Measurements from ENCODE around the gene AFM.
"Not testable (repeated sequence)": the region's sequence is repeated elsewhere in the genome, so short reads cannot be mapped to it uniquely, and the experiment has no call there.

The AFM gene

DNA sequence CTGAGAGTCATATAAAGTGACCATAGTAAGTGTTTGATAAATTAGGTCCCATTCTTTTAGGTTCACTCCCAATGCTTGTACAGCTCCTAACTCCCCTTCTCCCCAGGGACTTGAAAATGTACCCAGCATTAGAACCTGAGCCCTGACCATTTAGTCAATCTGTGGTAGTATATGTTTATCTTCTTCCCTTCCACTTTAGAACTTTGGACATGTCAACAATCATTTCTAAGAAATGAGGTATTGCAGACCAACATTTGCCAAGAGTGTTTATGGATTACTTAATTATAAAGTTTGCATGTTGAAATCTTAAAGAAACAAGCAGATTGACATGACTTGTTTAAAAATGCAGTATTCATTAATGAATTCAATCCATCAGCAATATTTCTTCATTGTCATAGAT is 26.0 kb downstream of the AFM start:
- DNase-seq (ENCODE audit: low read depth in 2 of 2) = no peak

DNA sequence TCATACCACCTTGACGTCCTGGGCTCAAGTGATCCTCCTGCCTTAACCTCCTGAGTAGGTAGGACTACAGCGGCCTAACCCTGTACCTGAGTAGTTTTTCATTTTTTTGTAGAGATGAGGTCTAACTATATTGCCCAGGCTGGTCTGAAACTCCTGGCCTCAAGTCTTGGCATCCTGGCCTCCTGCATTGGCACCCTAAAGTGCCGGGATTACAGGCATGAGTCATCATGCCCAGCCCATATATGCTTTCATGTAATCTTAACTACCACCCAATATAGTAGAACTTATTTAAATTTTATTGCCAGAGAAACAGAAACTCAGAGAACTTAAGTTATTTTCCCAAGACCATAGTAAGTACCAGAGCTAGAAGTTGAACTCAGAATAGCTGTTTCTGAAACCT is 27.1 kb downstream of the AFM start:
- DNase-seq (ENCODE audit: low read depth in 2 of 2) = no peak

DNA sequence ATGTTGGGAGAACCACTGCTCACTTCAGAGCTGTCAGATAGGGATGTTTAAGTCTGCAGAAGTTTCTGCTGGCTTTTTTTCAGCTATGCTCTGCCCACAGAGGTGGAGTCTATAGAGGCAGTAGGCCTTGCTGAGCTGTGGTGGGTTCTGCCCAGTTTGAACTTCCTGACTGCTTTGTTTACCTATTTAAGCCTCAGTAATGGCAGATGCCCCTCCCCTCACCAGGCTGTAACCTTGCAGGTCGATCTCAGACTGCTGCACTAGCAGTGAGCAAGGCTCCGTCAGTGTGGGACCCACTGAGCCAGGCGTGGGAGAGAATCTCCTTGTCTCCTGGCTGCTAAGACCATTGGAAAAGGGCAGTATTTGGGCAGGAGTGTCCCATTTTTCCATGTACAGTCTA is 36.8 kb downstream of the AFM start:
- no peak for DNase-seq (ENCODE audit: low read depth in 2 of 2)

DNA sequence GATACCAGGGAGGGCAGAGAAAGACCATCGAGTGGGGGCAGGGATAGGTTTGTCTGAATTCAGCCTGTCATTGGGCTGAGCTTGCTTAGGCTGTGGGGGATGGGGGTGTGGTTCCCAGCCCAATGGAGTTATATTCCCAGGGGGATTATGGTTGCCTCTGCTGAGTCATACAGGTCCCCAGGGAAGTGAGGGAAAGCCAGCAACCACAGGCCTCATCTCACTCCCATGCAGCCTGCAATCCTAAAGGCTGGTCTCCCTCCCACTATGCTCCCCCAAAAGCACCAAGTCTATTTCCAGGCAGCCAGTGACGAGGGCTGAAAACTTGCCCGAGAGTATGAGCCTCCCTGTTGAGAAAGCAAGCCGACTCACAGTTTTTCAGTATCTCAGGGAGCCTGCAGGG is 39.3 kb downstream of the AFM start:
- no peak for DNase-seq (ENCODE audit: low read depth in 2 of 2)

DNA sequence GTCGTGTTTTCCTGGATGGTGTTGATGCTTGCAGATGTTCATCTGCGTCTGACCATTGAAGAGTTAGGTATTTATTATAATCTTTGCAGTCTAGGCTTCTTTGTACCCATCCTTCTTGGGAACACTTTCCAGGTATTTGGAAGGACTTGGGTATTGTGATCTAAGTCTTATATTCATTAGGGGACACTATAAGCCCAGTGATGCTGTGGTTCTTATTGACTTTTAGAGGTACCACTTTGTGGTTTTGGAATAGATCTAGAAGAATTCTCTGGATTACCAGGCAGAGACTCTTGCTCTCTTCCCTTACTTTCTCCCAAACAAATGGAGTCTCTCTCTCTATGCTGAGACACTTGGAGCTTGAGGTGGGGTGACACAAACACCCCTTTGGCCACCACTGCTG is 41.6 kb downstream of the AFM start:
- no peak for DNase-seq (ENCODE audit: low read depth in 2 of 2)

DNA sequence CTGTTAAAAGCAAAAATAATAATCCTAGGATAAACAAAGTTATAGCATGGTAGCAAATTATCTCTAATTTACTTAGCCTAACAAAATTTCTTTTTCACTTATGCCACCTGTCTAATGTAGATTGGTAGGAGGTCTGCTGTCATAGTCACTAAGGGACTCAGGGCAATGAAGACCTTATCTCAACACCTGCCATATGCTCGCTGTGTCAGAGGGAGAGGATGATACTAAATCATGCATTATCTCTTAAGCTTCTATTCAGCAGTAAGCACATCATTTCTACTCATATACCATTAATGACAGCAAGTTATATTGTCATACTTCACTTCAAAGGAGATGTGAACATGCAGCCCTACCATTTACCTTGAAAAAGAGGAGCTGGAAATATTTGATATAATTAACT is 44.1 kb downstream of the AFM start:
- no peak for DNase-seq (ENCODE audit: low read depth in 2 of 2)

DNA sequence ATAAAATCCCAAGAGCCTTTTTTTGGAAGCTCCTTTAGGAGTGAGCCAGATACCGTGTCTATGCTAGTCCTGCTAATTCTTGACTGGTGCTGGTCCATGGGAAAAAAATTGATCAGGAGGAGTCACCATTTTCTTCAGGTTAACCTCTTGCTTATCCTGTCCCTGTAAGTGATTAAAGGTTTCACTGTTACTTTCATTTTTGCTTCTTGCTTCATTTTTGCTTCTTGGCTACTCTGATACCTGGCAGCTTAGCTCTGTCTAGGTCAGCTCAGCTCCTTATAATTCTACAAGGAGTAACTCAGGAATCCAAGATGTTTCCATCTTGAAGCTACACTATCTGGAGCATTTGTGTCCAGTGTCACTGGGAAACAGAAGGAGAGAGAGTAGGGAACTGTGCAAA is 45.7 kb downstream of the AFM start:
- DNase-seq (ENCODE audit: low read depth in 2 of 2) = no peak

DNA sequence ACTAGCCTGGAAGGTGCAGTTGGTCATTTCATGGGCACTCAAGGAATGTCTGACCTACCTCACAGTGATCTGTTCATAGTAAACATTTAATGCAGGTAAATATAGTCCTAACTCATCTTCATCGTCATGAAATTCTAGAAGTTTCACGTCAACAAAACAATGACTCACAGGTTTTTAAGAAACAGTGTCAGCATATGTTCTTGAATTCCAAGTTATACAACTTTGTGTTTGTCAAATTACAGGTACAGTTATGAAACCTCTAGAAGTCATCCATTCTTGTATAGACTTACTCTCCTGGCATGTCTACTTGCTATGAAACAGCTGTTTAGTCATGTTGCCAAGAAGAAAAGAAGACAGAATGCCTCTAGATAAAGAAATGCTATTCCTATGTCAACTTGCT is 46.6 kb downstream of the AFM start:
- DNase-seq (ENCODE audit: low read depth in 2 of 2) = no peak

DNA sequence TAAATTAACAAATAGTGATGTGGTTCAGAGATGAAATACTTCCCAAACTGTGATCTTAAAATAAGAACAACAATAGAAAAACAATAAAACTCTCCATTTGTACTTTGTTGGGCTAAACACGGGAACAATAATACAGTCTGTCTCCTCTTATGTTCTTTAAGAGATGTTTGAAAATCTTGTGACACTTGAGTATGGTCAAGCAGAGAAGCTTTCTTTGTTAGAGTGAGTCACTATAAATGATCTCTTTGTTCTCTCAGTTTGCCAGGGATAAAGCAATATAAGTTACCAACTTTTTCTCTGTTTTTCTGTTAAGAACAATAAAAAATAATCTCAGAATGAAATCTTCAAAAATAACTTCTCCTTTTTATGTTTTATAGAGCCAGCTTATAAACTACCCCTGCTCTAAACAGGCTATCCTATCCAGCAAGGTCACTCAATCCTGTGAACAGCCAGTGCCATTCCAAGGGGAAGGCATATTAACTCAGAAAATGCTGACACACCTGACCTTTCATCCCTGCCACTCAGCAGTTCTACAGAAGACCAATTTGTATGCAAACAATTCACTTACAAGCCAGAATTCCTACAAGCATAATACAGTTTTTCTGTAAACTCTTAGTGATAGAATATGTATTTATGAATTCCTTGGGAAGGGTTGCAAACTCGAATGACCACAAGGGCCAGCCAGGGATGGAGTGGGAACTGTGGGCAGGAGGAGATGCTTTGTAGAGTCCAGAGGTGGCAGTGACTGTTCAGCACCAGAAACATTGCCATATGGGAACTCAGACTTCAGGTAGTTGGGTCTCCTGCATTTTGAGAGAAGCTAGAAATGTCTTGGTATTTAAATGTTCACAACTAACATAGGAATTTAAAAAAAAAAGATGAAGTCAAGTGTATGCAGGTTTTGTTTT is 52.2 kb downstream of the AFM start:
- no peak for DNase-seq (ENCODE audit: low read depth in 2 of 2)

DNA sequence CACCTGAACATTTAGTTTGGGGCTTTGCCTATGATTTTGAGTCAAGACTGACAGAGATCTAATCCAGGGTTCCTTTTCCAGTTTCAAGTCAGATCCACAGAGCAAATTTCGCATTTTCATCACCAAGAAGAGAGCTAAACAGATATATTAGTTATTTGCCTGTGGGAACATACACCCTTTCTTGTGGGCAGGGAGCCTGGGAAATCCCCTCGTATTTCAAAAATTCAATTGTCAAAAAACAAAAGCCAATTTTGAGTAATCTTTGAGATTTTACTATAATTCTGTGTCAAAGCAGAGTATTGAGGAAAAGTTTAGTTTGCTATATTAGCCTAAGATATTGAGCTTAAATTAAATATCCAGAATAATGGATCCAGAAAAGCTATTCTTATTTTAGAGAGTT is 56.6 kb downstream of the AFM start:
- no peak for DNase-seq (ENCODE audit: low read depth in 2 of 2)

DNA sequence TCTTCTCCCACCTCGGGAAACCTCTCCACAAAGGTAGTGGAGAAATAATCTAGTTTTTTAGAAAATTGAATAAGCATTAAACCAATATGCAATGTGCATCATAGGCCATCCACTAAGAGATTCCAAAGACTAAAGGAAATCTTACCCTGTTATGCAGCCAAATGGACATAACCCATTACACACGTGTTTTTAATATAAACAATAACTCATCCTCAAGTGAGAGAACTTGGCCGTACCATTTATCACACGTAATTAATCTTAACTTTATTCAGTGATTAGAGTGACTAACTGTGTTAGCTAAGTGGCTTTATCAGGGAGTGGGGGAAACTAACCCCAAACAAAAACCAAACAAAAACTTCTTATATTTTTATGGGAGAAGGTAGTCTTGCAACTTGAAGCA is 57.8 kb downstream of the AFM start:
- no peak for DNase-seq (ENCODE audit: low read depth in 2 of 2)

DNA sequence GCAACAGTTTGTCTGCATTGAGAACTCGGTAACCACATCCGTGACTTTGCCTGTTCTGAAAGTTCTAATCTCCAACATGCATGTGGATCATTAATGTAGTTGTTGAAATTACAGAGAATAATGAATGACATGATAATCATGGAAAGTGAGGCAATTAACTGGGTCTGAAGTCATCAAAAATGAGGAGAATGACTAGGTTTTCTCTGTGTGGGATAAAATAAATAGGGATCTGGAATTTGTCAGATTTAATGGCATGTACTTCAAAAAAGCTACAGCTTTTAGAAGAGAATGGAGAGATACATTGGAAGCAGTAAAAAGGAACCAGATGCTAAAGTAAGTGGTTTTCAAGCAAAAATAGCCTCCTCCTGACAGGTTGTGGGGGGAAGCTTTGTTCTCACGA is 59.3 kb downstream of the AFM start:
- no peak for DNase-seq (ENCODE audit: low read depth in 2 of 2)

DNA sequence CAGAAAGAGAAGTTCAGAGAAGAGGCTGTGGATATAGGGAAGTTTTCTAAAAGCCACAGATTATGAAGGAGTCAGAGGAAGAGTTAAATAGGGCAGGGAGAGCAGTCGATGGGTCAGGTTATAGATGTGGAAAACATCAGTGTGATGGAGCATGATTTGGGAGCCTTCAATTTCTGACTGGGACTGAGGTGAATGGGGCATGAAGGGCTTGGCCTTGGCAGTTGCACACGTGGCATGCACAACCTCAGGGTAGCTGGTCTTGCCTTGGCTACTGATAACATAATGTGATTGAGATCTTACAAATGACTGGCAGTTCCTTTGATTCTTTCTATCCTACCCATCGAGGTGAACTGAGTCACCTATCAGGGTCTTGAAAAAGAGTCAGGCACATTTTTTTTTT is 59.7 kb downstream of the AFM start:
- DNase-seq (ENCODE audit: low read depth in 2 of 2) = no peak

DNA sequence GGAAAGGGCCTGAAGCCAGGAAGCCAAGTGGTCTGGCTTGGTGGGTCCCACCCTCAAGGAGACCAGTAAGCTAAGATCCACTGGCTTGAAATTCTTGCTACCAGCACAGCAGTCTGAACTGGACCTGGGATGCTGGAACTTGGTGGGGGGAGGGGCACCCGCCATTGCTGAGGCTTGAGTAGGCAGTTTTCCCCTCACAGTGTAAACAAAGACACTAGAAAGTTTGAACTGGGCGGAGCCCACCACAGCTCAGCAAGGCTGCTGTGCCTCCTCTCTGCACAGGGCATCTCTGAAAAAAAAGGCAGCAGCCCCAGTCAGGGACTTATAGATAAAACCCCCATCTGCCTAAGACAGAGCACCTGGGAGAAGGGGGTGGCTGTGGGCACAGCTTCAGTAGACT is 63.1 kb downstream of the AFM start:
- no peak for DNase-seq (ENCODE audit: low read depth in 2 of 2)

DNA sequence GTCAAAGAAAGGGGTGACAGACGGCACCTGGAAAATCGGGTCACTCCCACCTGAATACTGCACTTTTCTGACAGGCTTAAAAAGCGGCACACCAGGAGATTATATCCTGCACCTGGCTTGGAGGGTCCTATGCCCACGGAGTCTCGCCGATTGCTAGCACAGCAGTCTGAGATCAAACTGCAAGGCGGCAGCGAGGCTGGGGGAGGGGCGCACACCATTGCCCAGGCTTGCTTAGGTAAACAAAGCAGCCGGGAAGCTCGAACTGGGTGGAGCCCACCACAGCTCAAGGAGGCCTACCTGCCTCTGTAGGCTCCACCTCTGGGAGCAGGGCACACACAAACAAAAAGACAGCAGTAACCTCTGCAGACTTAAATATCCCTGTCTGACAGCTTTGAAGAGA is 69.3 kb downstream of the AFM start:
- DNase-seq (ENCODE audit: low read depth in 2 of 2) = not testable (repeated sequence)

Data from activated CD4-positive, alpha-beta T cell treated with anti-CD3 and anti-CD28 coated beads for 24 hours (primary cell).